Endothelial cell of umbilical vein (primary cell): ENCODE results near the gene EFTUD2. TPM values are rescaled to one million over a fixed set of nuclear protein-coding genes. Genes with fewer than 3 reads are reported as not detected.

Source experiments
- BruUV-seq: library from RNA; stranded (reverse); fragments of 400-500 nt; replicated peaks from 2 replicates; lab custom pipeline; 2021; lab: Mats Ljungman, UMichigan
- CTCF ChIA-PET: fragments of 300-600, 350-600 bp; sonication (Branson Sonifier 250); formaldehyde crosslinking; loops from one replicate; lab custom pipeline; 2021; ENCODE audit warnings: antibody characterized with exemption, inconsistent platforms; lab: Charles Lee
- POLR2A ChIA-PET: fragments of 300-600, 350-600 bp; sonication (Branson Sonifier 250); formaldehyde crosslinking; loops from one replicate; lab custom pipeline; 2021; ENCODE audit warnings: antibody characterized with exemption, inconsistent platforms; lab: Charles Lee
- DNase-seq: peaks from one replicate; pipeline ENCODE4 v3.0.0-alpha.2; 2011; ENCODE audit warnings: low read depth, low spot score
- FAIRE-seq: peaks from 2 replicates; lab custom pipeline; 2011; peaks lifted over from hg19 to GRCh38; lab: Jason Lieb, UNC
- H2AFZ ChIP-seq: 2 replicates; pipeline ENCODE4 v1.6.0; 2012; ENCODE audit warnings: low read depth, low read length, control low read depth, inconsistent platforms
- H3K27ac ChIP-seq: 2 replicates; pipeline ENCODE4 v1.5.1; 2011; ENCODE audit warnings: low read depth, mild to moderate bottlenecking, control low read depth, low read length, moderate library complexity; ENCODE audit not compliant: insufficient read depth
- H3K27me3 ChIP-seq, 2 experiments: 2 replicates each; pipeline versions ENCODE4 v1.6.0 to v1.6.1; 2011; ENCODE audit warnings: low read length in 2 of 2, mixed read lengths in 1 of 2; ENCODE audit not compliant: control insufficient read depth in 2 of 2, insufficient read depth in 2 of 2
- H3K36me3 ChIP-seq, 2 experiments: 2 replicates in 1 of 2; 3 replicates in 1 of 2; pipeline ENCODE4 v1.5.1; 2011; ENCODE audit warnings: low read length in 2 of 2, mild to moderate bottlenecking in 1 of 2, moderate library complexity in 1 of 2; ENCODE audit not compliant: control insufficient read depth in 2 of 2, insufficient read depth in 2 of 2; ENCODE audit errors: extremely low read depth in 1 of 2
- H3K4me1 ChIP-seq: 3 replicates; pipeline ENCODE4 v1.5.1; 2011; ENCODE audit warnings: mild to moderate bottlenecking, low read length; ENCODE audit not compliant: control insufficient read depth, insufficient read depth; ENCODE audit errors: extremely low read depth
- H3K4me2 ChIP-seq: 2 replicates; pipeline ENCODE4 v1.6.1; 2011; ENCODE audit warnings: low read length, control low read depth, mixed read lengths; ENCODE audit not compliant: insufficient read depth
- H3K4me3 ChIP-seq, 3 experiments: fragments of 200-600 bp in 1 of 3; sonication (generic), shearing (Covaris generic) in 1 of 3; replicated peaks in 1 of 3; 2 replicates each; pipeline ENCODE4 v1.5.1; 2011 to 2016; ENCODE audit warnings: control low read depth in 3 of 3, low read length in 3 of 3, mild to moderate bottlenecking in 2 of 3, inconsistent platforms in 1 of 3, low read depth in 1 of 3, moderate library complexity in 1 of 3; ENCODE audit not compliant: insufficient read depth in 1 of 3
- H3K79me2 ChIP-seq: 2 replicates; pipeline ENCODE4 v1.6.0; 2012; ENCODE audit warnings: low read length, inconsistent platforms; ENCODE audit not compliant: control insufficient read depth, insufficient read depth
- H3K9ac ChIP-seq: replicated peaks from 2 replicates; pipeline ENCODE3; 2011; ENCODE audit warnings: low read length, control low read depth; ENCODE audit not compliant: insufficient read depth; ENCODE audit errors: extremely low read depth
- H3K9me1 ChIP-seq: replicated peaks from 3 replicates; pipeline ENCODE4 v1.6.0; 2011; ENCODE audit warnings: mild to moderate bottlenecking, low read length; ENCODE audit not compliant: control insufficient read depth, insufficient read depth; ENCODE audit errors: extremely low read depth
- H3K9me3 ChIP-seq: replicated peaks from 2 replicates; pipeline ENCODE4 v1.5.1; 2012; ENCODE audit warnings: low read length, inconsistent platforms; ENCODE audit not compliant: control insufficient read depth, insufficient read depth
- H4K20me1 ChIP-seq: replicated peaks from 2 replicates; pipeline ENCODE3; 2011; ENCODE audit warnings: mild to moderate bottlenecking, low read length; ENCODE audit not compliant: control insufficient read depth, insufficient read depth; ENCODE audit errors: extremely low read depth
- EZH2 ChIP-seq: IDR thresholded peaks from 2 replicates; pipeline ENCODE4 v1.6.1; 2012; ENCODE audit warnings: borderline replicate concordance, low read depth, mild to moderate bottlenecking, moderate library complexity, low read length, inconsistent platforms; ENCODE audit not compliant: severe bottlenecking
- GATA2 ChIP-seq: IDR thresholded peaks from 2 replicates; pipeline ENCODE4 v1.7.0; 2011; ENCODE audit warnings: low read depth, mild to moderate bottlenecking, moderate library complexity, mixed read lengths, low read length; ENCODE audit not compliant: insufficient read length, insufficient read depth
- MYC ChIP-seq: IDR thresholded peaks from one replicate; pipeline ENCODE4 v1.6.1; 2011; ENCODE audit warnings: mild to moderate bottlenecking, low read depth, low read length
- POLR2AphosphoS5 ChIP-seq: IDR thresholded peaks from 2 replicates; pipeline ENCODE4 v1.6.1; 2012; ENCODE audit warnings: low read depth, mild to moderate bottlenecking, control low read depth, low read length, moderate library complexity; ENCODE audit not compliant: insufficient read depth
- dilution Hi-C: fragments of 300-500 bp; cut with MboI; formaldehyde crosslinking; loops from one replicate; pipeline ENCODE4 v1.15.0; 2019; ENCODE audit warnings: low sequenced_read_pairs; ENCODE audit not compliant: extremely low pct_ligation_motif_present
- intact Hi-C: fragments of 100-400 bp; cut with micrococcal nuclease; formaldehyde crosslinking; loops from one replicate; pipeline ENCODE4 v1.10.0; 2022
- polyA plus RNA-seq, 4 experiments: library from polyadenylated mRNA; depleted of rRNA in 3 of 4; stranded (reverse) in 3 of 4; unstranded in 1 of 4; fragments of >200 nt; gene quantifications; 2 replicates each; pipeline versions ENCODE4 v1.2.1 to v1.2.3, GENCODE V29; 2011 to 2012; ENCODE audit warnings: missing spikeins in 1 of 4
- total RNA-seq: library from RNA; stranded (reverse); gene quantifications from 2 replicates; pipeline ENCODE4 v1.2.3, GENCODE V29; 2021
- TF ChIP-seq, protein P1 (sequence below): IDR thresholded peaks from 2 replicates; pipeline ENCODE4 v1.6.1; 2011; ENCODE audit not compliant: insufficient read depth, insufficient read length
- TF ChIP-seq, protein P2 (sequence below), 2 donors: IDR thresholded peaks; 1 replicate in 1 of 2; 2 replicates in 1 of 2; pipeline ENCODE4 v1.5.1; 2011; ENCODE audit warnings: low read length in 2 of 2, mild to moderate bottlenecking in 2 of 2, moderate library complexity in 2 of 2, control low read depth in 1 of 2, inconsistent platforms in 1 of 2, low read depth in 1 of 2; ENCODE audit not compliant: insufficient read depth in 1 of 2; ENCODE audit errors: extremely low read depth in 1 of 2

Gene EFTUD2
- total and polyA plus RNA-seq, 2 donors (not counting 3 experiments of a cell fraction or from before 2014, with no cell fraction given): 125 to 170 TPM

DNA sequence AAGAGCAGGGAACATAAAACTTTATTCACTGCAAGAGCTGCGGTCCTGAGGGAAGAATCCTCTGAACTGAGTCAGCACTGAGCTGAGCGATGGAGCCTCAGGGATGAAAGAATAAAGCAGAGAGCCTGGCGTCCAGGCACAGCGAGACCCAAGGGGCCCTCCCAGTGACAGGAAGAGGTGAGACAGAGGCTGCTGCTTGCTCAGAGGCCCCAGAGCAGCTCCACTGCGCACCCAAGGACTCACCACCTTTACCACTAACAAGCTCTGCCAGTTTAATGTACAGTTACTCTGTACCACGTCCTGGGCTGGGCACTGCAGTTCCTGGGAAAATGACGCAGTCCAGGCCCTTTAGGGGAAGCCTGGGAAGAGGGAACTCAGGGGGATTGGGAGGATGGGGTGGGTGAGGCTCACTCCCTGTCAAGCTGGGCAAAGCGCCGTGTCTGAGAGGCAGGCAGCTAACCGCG is 10.5 kb upstream of the EFTUD2 start:
- TF ChIP-seq MYC (no peak), GATA2 (no peak), POLR2AphosphoS5 (no peak), EZH2 (no peak)
- TF ChIP-seq, protein P1, sequence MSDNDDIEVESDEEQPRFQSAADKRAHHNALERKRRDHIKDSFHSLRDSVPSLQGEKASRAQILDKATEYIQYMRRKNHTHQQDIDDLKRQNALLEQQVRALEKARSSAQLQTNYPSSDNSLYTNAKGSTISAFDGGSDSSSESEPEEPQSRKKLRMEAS: no peak
- no peak overlapping the region for H3K27ac ChIP-seq
- H3K27me3 ChIP-seq: no peaks in the 10 kb centered on the region
- H3K9ac ChIP-seq: no peak overlapping the region
- no TSS peak for BruUV-seq
- no peak overlapping the region for H3K4me3 ChIP-seq
- ChIA-PET CTCF (interaction anchor here (0.8 to 4.8 kb wide), 7 partner anchors 8 to 226 kb away, joined by 4 to 35 read pairs (median 6); partner anchors contain the start of genes ACBD4 and EFTUD2), POLR2A (no interaction called here)
- H3K9me1 ChIP-seq: no peaks in the 10 kb centered on the region
- FAIRE-seq (no peak), DNase-seq (no peak)
- no peaks in the 10 kb centered on the region for H3K9me3 ChIP-seq
- H2AFZ ChIP-seq: no peak overlapping the region
- peaks cover 24% of the 10 kb centered on the region for H3K4me1 ChIP-seq
- dilution Hi-C loops: no loop called here
- H4K20me1 ChIP-seq: no peaks in the 10 kb centered on the region
- H3K4me2 ChIP-seq: no peak overlapping the region
- no peaks in the 10 kb centered on the region for H3K36me3 ChIP-seq
- intact Hi-C loops: no loop called here
- H3K79me2 ChIP-seq: no peaks in the 10 kb centered on the region

DNA sequence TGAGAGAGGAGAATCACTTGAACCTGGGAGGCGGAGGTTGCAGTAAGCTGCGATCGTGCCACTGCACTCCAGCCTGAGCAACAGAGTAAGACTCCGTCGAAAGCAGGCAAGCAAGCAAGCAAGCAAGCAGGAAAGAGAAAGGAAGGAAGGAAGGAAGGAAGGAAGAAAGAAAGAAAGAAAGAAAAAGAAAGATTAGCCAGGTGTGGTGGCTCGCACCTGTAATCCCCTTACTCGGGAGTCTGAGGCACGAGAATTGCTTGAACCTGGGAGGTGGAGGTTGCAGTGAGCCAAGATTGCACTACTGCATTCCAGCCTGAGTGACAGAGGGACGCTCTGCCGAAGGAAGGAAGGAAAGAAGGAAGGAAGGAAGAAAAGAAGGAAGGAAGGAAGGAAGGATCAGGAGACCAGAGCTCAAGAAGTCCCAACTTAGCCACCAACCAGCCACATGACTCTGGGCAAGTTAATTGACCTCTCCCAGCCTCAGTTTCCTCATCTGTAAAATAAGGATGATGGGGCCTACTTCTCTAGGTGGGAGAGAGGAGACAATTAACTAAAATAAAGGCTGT is 9.6 kb upstream of the EFTUD2 start:
- intact Hi-C loops: no loop called here
- H2AFZ ChIP-seq: no peak overlapping the region
- H3K27me3 ChIP-seq: no peaks in the 10 kb centered on the region
- no peak overlapping the region for H3K4me3 ChIP-seq
- CTCF ChIA-PET: interaction anchor here (1.4 to 3.0 kb wide), 3 partner anchors 9 to 111 kb away, joined by 4 to 35 read pairs (median 13); partner anchors contain the start of gene EFTUD2
- H3K9ac ChIP-seq: no peak overlapping the region
- FAIRE-seq: no peak
- no peak for DNase-seq
- dilution Hi-C loops: no loop called here
- no peaks in the 10 kb centered on the region for H3K9me1 ChIP-seq
- no peaks in the 10 kb centered on the region for H3K9me3 ChIP-seq
- no TSS peak for BruUV-seq
- no peaks in the 10 kb centered on the region for H4K20me1 ChIP-seq
- H3K79me2 ChIP-seq: no peaks in the 10 kb centered on the region
- peaks cover 24% of the 10 kb centered on the region for H3K4me1 ChIP-seq
- no peak overlapping the region for H3K4me2 ChIP-seq
- no peaks in the 10 kb centered on the region for H3K36me3 ChIP-seq
- TF ChIP-seq, protein P1: no peak
- TF ChIP-seq, protein P2, sequence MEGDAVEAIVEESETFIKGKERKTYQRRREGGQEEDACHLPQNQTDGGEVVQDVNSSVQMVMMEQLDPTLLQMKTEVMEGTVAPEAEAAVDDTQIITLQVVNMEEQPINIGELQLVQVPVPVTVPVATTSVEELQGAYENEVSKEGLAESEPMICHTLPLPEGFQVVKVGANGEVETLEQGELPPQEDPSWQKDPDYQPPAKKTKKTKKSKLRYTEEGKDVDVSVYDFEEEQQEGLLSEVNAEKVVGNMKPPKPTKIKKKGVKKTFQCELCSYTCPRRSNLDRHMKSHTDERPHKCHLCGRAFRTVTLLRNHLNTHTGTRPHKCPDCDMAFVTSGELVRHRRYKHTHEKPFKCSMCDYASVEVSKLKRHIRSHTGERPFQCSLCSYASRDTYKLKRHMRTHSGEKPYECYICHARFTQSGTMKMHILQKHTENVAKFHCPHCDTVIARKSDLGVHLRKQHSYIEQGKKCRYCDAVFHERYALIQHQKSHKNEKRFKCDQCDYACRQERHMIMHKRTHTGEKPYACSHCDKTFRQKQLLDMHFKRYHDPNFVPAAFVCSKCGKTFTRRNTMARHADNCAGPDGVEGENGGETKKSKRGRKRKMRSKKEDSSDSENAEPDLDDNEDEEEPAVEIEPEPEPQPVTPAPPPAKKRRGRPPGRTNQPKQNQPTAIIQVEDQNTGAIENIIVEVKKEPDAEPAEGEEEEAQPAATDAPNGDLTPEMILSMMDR (IDR thresholded peaks at IDR 0.05; ENCODE audit: extremely low read depth in 1 of 2, insufficient read depth in 1 of 2, low read depth in 1 of 2, low read length in 2 of 2): no peak
- POLR2A ChIA-PET: no interaction called here
- no peak overlapping the region for H3K27ac ChIP-seq
